Measurements from ENCODE around the gene SPATA31C2.

DNA sequence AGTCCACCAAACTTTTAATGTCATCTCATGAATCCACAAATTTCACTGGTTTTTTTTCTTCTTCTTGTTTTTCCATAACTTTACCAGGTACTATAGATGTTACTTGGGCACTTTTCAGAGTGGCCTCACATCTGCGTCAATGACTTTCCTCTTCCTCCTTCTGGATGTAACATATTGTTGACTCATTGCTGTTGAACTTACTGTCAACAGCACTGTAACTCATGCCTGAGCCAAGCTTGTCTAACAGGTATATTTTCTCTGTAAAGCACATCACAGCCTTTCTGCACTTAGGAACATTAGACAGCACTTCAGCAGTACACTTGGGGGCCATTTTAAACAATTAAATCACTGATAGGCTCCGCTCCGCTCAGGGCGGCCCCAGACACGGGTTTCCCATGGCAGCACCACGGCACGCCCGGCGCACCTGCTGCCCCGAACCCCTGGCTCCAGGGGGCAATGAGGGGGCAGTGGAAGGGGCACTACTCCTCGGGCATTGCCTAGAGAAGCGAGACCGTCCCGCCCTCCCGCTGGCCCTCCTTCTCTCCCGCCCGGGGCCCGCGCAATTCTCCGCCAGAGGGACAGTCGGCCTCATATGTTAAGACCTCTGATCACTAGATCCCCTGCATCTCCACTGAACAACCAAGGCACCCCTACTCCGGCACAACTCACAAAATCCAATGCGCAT is 41.9 kb upstream of the SPATA31C2 start:
- TF ChIP-seq, protein P1, sequence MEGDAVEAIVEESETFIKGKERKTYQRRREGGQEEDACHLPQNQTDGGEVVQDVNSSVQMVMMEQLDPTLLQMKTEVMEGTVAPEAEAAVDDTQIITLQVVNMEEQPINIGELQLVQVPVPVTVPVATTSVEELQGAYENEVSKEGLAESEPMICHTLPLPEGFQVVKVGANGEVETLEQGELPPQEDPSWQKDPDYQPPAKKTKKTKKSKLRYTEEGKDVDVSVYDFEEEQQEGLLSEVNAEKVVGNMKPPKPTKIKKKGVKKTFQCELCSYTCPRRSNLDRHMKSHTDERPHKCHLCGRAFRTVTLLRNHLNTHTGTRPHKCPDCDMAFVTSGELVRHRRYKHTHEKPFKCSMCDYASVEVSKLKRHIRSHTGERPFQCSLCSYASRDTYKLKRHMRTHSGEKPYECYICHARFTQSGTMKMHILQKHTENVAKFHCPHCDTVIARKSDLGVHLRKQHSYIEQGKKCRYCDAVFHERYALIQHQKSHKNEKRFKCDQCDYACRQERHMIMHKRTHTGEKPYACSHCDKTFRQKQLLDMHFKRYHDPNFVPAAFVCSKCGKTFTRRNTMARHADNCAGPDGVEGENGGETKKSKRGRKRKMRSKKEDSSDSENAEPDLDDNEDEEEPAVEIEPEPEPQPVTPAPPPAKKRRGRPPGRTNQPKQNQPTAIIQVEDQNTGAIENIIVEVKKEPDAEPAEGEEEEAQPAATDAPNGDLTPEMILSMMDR (IDR thresholded peaks at IDR 0.05; ENCODE audit: insufficient read depth, low read length, poor library complexity, severe bottlenecking), result no peak
- TF ChIP-seq EZH2phosphoT487 (conservative IDR thresholded peaks at IDR 0.05; ENCODE audit: low read length), result no peak

Measured in SU-DHL-6 (cell line).